HepG2 (cell line): Measurements from ENCODE around the gene ABHD15. TPM values are rescaled to one million over a fixed set of nuclear protein-coding genes. Genes with fewer than 3 reads are reported as not detected.

Source experiments
- DRAP1 ChIP-seq: IDR thresholded peaks from 2 replicates; pipeline ENCODE4 v1.6.1; 2016; ENCODE audit warnings: missing genetic modification reagents, missing compliant biosample characterization
- HMGXB3 ChIP-seq: sonication (generic); formaldehyde crosslinking; IDR thresholded peaks from 2 replicates; pipeline ENCODE4 v1.4.0; 2020; ENCODE audit warnings: missing genetic modification reagents, borderline replicate concordance
- MAZ ChIP-seq, 2 experiments: sonication (generic) in 1 of 2; formaldehyde crosslinking in 1 of 2; IDR thresholded peaks; 2 replicates each; pipeline versions ENCODE4 v1.5.0 to v1.6.1; 2012 to 2020; ENCODE audit warnings: low read depth in 2 of 2, mild to moderate bottlenecking in 2 of 2, borderline replicate concordance in 1 of 2, improper control_type of control experiment in 1 of 2, low read length in 1 of 2, missing genetic modification reagents in 1 of 2, moderate library complexity in 1 of 2
- NAIF1 ChIP-seq: sonication (generic); formaldehyde crosslinking; IDR thresholded peaks from 2 replicates; pipeline ENCODE4 v1.5.0; 2020; ENCODE audit warnings: mild to moderate bottlenecking, missing genetic modification reagents, borderline replicate concordance
- PBX3 ChIP-seq: sonication (generic); formaldehyde crosslinking; IDR thresholded peaks from 2 replicates; pipeline ENCODE4 v1.8.1; 2023; ENCODE audit warnings: missing genetic modification reagents, inconsistent platforms, borderline replicate concordance
- POLR2AphosphoS2 ChIP-seq: IDR thresholded peaks from 2 replicates; pipeline ENCODE4 v1.6.1; 2011; ENCODE audit warnings: low read depth, low read length, improper control_type of control experiment
- SNAI1 ChIP-seq: sonication (generic); formaldehyde crosslinking; IDR thresholded peaks from 2 replicates; pipeline ENCODE4 v1.5.0; 2020; ENCODE audit warnings: mild to moderate bottlenecking, missing genetic modification reagents, borderline replicate concordance
- ZBTB4 ChIP-seq: sonication (generic); formaldehyde crosslinking; IDR thresholded peaks from 2 replicates; pipeline ENCODE4 v1.4.0; 2020; ENCODE audit warnings: missing genetic modification reagents, mild to moderate bottlenecking, borderline replicate concordance
- ZBTB46 ChIP-seq: sonication (generic); formaldehyde crosslinking; IDR thresholded peaks from 2 replicates; pipeline ENCODE4 v1.4.0; 2020; ENCODE audit warnings: mild to moderate bottlenecking, missing genetic modification reagents, borderline replicate concordance
- ZNF205 ChIP-seq: IDR thresholded peaks from 2 replicates; pipeline ENCODE4 v1.6.1; 2018; ENCODE audit warnings: missing biosample characterization, missing genetic modification reagents
- ZNF34 ChIP-seq: sonication (generic); formaldehyde crosslinking; IDR thresholded peaks from 2 replicates; pipeline ENCODE4 v1.4.0; 2020; ENCODE audit warnings: mild to moderate bottlenecking, missing genetic modification reagents, borderline replicate concordance
- ZNF503 ChIP-seq: sonication (generic); formaldehyde crosslinking; IDR thresholded peaks from 2 replicates; pipeline ENCODE4 v1.4.0; 2020; ENCODE audit warnings: missing genetic modification reagents
- ZNF678 ChIP-seq: sonication (generic); formaldehyde crosslinking; IDR thresholded peaks from 2 replicates; pipeline ENCODE4 v1.4.0; 2020; ENCODE audit warnings: mild to moderate bottlenecking, missing genetic modification reagents
- ZNF7 ChIP-seq: IDR thresholded peaks from 2 replicates; pipeline ENCODE4 v1.6.1; 2016; ENCODE audit warnings: missing biosample characterization, missing genetic modification reagents
- ZNF776 ChIP-seq: sonication (generic); formaldehyde crosslinking; IDR thresholded peaks from 2 replicates; pipeline ENCODE4 v1.4.0; 2020; ENCODE audit warnings: mild to moderate bottlenecking, missing genetic modification reagents
- polyA plus RNA-seq, 8 experiments: library from polyadenylated mRNA; depleted of rRNA in 3 of 8; stranded (reverse) in 7 of 8; unstranded in 1 of 8; fragments of >200 nt; fragmentation: Illumina TruSeq in 4 of 8; extraction: Trizol in 4 of 8; gene quantifications; 2 replicates each; pipeline versions ENCODE4 v1.2.1 to v1.2.3, GENCODE V29; 2011 to 2016; ENCODE audit warnings: low read depth in 4 of 8, missing spikeins in 1 of 8, mixed read lengths in 1 of 8; ENCODE audit not compliant: insufficient read depth in 1 of 8
- total RNA-seq, 5 experiments: library from RNA; depleted of rRNA; stranded (reverse); fragments of >200 nt; fragmentation: Illumina TruSeq; extraction: Trizol; gene quantifications; 2 replicates each; pipeline ENCODE4 v1.2.3, GENCODE V29; 2016; ENCODE audit warnings: low read depth in 1 of 5

The ABHD15 gene
- total and polyA plus RNA-seq, 2 of the 13 experiments (the other 11 are each of a cell fraction or from before 2014, with no cell fraction given): 2.4 to 7.7 TPM

GRCh38 chr17:29555840-29556239 lies 11.0 kb downstream of the ABHD15 start (continued):
- TF ChIP-seq HMGXB3 (CRISPR knock-in tag) (0 out of 2 replicates have a peak, but pooled peaks have one; percentile 51), ZBTB4 (no peak), POLR2AphosphoS2 (no peak), ZNF503 (CRISPR knock-in tag) (peak; percentile 58; the same call in 1 of the 2 replicates), PBX3 (CRISPR knock-in tag) (no peak), SNAI1 (CRISPR knock-in tag) (no peak), DRAP1 (CRISPR knock-in tag) (peak; percentile 71; the same call in 1 of the 2 replicates), ZNF678 (CRISPR knock-in tag) (no peak), ZNF776 (CRISPR knock-in tag) (no peak), ZNF7 (CRISPR knock-in tag) (no peak), MAZ (IDR thresholded peaks at IDR 0.05; ENCODE audit: borderline replicate concordance, low read depth, low read length) (no peak), MAZ (CRISPR knock-in tag; IDR thresholded peaks at IDR 0.05; ENCODE audit: low read depth) (no peak), NAIF1 (CRISPR knock-in tag) (no peak), ZNF205 (CRISPR knock-in tag) (0 out of 2 replicates have a peak, but pooled peaks have one; percentile 39), ZNF34 (no peak), ZBTB46 (no peak)
